Mesendoderm (in vitro differentiated cells): ENCODE results near the gene NOX4.
"Not testable (repeated sequence)": the region's sequence is repeated elsewhere in the genome, so short reads cannot be mapped to it uniquely, and the experiment has no call there.

Source experiments
- DNase-seq: peaks from one replicate; pipeline ENCODE4 v3.0.0; 2013
- H2AK5ac ChIP-seq: 2 replicates; pipeline ENCODE4 v1.6.1; 2013; ENCODE audit warnings: low read length, inconsistent platforms
- H2BK120ac ChIP-seq: 2 replicates; pipeline ENCODE4 v1.6.1; 2013; ENCODE audit warnings: low read depth, mild to moderate bottlenecking, low read length, moderate library complexity, mixed read lengths
- H2BK15ac ChIP-seq: replicated peaks from 2 replicates; pipeline ENCODE4 v1.6.1; 2013; ENCODE audit warnings: low read depth, mild to moderate bottlenecking, moderate library complexity
- H2BK5ac ChIP-seq: 2 replicates; pipeline ENCODE4 v1.6.1; 2013; ENCODE audit warnings: low read length, inconsistent platforms
- H3K18ac ChIP-seq: 2 replicates; pipeline ENCODE4 v1.6.1; 2013; ENCODE audit warnings: mild to moderate bottlenecking, low read length, mixed read lengths
- H3K23ac ChIP-seq: one replicate; pipeline ENCODE4 v1.6.1; 2013; ENCODE audit warnings: low read length
- H3K27ac ChIP-seq: 2 replicates; pipeline ENCODE4 v1.5.1; 2013; ENCODE audit warnings: low read depth, mild to moderate bottlenecking, inconsistent platforms, low read length, moderate library complexity
- H3K27me3 ChIP-seq: 2 replicates; pipeline ENCODE4 v1.6.1; 2013; ENCODE audit warnings: low read length, control low read depth, mild to moderate bottlenecking, inconsistent platforms; ENCODE audit not compliant: insufficient read depth, poor library complexity
- H3K36me3 ChIP-seq: 2 replicates; pipeline ENCODE4 v1.6.1; 2013; ENCODE audit warnings: low read length, inconsistent platforms; ENCODE audit not compliant: control insufficient read depth, insufficient read depth
- H3K4ac ChIP-seq: one replicate; pipeline ENCODE4 v1.6.1; 2013; ENCODE audit warnings: low read depth, mild to moderate bottlenecking, low read length, moderate library complexity
- H3K4me1 ChIP-seq: 2 replicates; pipeline ENCODE4 v1.6.1; 2013; ENCODE audit warnings: low read depth, low read length, inconsistent platforms; ENCODE audit not compliant: control insufficient read depth
- H3K4me2 ChIP-seq: 2 replicates; pipeline ENCODE4 v1.6.1; 2013; ENCODE audit warnings: low read length
- H3K4me3 ChIP-seq: 2 replicates; pipeline ENCODE4 v1.5.1; 2013; ENCODE audit warnings: mild to moderate bottlenecking, low read length
- H3K56ac ChIP-seq: one replicate; pipeline ENCODE4 v1.6.1; 2013; ENCODE audit warnings: low read length
- H3K79me1 ChIP-seq: 2 replicates; pipeline ENCODE4 v1.6.1; 2013; ENCODE audit warnings: low read length, inconsistent platforms
- H3K79me2 ChIP-seq: 2 replicates; pipeline ENCODE4 v1.6.1; 2013; ENCODE audit warnings: mild to moderate bottlenecking, low read length; ENCODE audit not compliant: control insufficient read depth, insufficient read depth
- H3K9ac ChIP-seq: 2 replicates; pipeline ENCODE4 v1.6.1; 2013; ENCODE audit warnings: low read length, inconsistent platforms
- H4K5ac ChIP-seq: one replicate; pipeline ENCODE4 v1.6.1; 2013; ENCODE audit warnings: low read length
- H4K8ac ChIP-seq: one replicate; pipeline ENCODE4 v1.6.1; 2013; ENCODE audit warnings: low read depth, mild to moderate bottlenecking, control low read depth, low read length, moderate library complexity
- WGBS: extraction: QIAGEN DNeasy Blood & Tissue Kit; methylation state at CpG from one replicate; pipeline ENCODE4 v1.1.7; 2013; ENCODE audit warnings: low lambda C conversion rate, missing lambda C conversion rate; ENCODE audit not compliant: insufficient coverage; ENCODE audit errors: extremely low coverage; 5-methylcytosine and 5-hydroxymethylcytosine counted together

Gene NOX4

GRCh38 chr11:89410666-89411065, 80.5 kb downstream of the NOX4 start:
- not testable (repeated sequence) for H3K79me1 ChIP-seq, H4K5ac ChIP-seq, H3K27me3 ChIP-seq, H2BK15ac ChIP-seq, H3K4me2 ChIP-seq, H2AK5ac ChIP-seq, H3K56ac ChIP-seq, H3K36me3 ChIP-seq, H2BK5ac ChIP-seq, H3K79me2 ChIP-seq, DNase-seq, H3K4me3 ChIP-seq, H2BK120ac ChIP-seq, H3K4ac ChIP-seq, H3K27ac ChIP-seq, H3K4me1 ChIP-seq, H3K23ac ChIP-seq, H3K9ac ChIP-seq, H4K8ac ChIP-seq, H3K18ac ChIP-seq
- no CpG with 5 or more reads among the region's 1 CpG for WGBS

- DNase-seq, H3K27ac ChIP-seq, H4K5ac ChIP-seq, H3K4ac ChIP-seq, H3K79me2 ChIP-seq, H3K18ac ChIP-seq, H3K4me2 ChIP-seq, H3K23ac ChIP-seq, H2BK15ac ChIP-seq, H4K8ac ChIP-seq, H3K9ac ChIP-seq, H3K79me1 ChIP-seq, H2BK120ac ChIP-seq, H2AK5ac ChIP-seq, H3K4me3 ChIP-seq, H3K27me3 ChIP-seq, H2BK5ac ChIP-seq, H3K4me1 ChIP-seq, H3K36me3 ChIP-seq, H3K56ac ChIP-seq: not testable (repeated sequence)
- no CpG with 5 or more reads among the region's 2 CpGs for WGBS
Measured at GRCh38 chr11:89408441-89408840, 82.7 kb downstream of the NOX4 start.

- Histone ChIP-seq H3K4me1 (no peaks in the 10 kb centered on the region), H3K4me2 (no peak overlapping the region), H3K23ac (no peak overlapping the region), H3K27me3 (no peaks in the 10 kb centered on the region), H4K8ac (no peak overlapping the region), H2AK5ac (no peak overlapping the region), H3K27ac (no peak overlapping the region), H2BK120ac (no peak overlapping the region), H3K9ac (no peak overlapping the region), H3K56ac (no peak overlapping the region), H2BK15ac (no peak overlapping the region), H3K36me3 (no peaks in the 10 kb centered on the region), H3K4ac (no peak overlapping the region), H4K5ac (no peak overlapping the region), H3K4me3 (no peak overlapping the region), H3K79me2 (no peaks in the 10 kb centered on the region), H3K18ac (no peak overlapping the region), H2BK5ac (no peak overlapping the region), H3K79me1 (no peaks in the 10 kb centered on the region)
- peak; percentile 68 for DNase-seq
- no CpG with 5 or more reads among the region's 1 CpG for WGBS
Measured at GRCh38 chr11:89405629-89406028, 85.5 kb downstream of the NOX4 start.

- H3K36me3 ChIP-seq, H3K4me2 ChIP-seq, H3K18ac ChIP-seq, H4K8ac ChIP-seq, DNase-seq, H2AK5ac ChIP-seq, H2BK5ac ChIP-seq, H3K27me3 ChIP-seq, H2BK15ac ChIP-seq, H4K5ac ChIP-seq, H3K79me1 ChIP-seq, H3K56ac ChIP-seq, H3K23ac ChIP-seq, H3K79me2 ChIP-seq, H2BK120ac ChIP-seq, H3K4ac ChIP-seq, H3K4me1 ChIP-seq, H3K4me3 ChIP-seq, H3K27ac ChIP-seq, H3K9ac ChIP-seq: not testable (repeated sequence)
- WGBS = no CpG with 5 or more reads among the region's 1 CpG
Measured at GRCh38 chr11:89391654-89392053, 99.5 kb downstream of the NOX4 start.

GRCh38 chr11:89387501-89387900, 103.7 kb downstream of the NOX4 start:
- H3K18ac ChIP-seq, H3K23ac ChIP-seq, H4K8ac ChIP-seq, H3K27ac ChIP-seq, H3K4ac ChIP-seq, DNase-seq, H3K79me2 ChIP-seq, H3K9ac ChIP-seq, H3K4me2 ChIP-seq, H3K56ac ChIP-seq, H2BK15ac ChIP-seq, H3K79me1 ChIP-seq, H2BK120ac ChIP-seq, H4K5ac ChIP-seq, H3K4me1 ChIP-seq, H3K36me3 ChIP-seq, H3K27me3 ChIP-seq, H2AK5ac ChIP-seq, H3K4me3 ChIP-seq, H2BK5ac ChIP-seq: not testable (repeated sequence)
- no CpG with 5 or more reads among the region's 3 CpGs for WGBS

GRCh38 chr11:89382986-89383385, 108.2 kb downstream of the NOX4 start:
- H3K9ac ChIP-seq, H4K8ac ChIP-seq, H3K4me1 ChIP-seq, H4K5ac ChIP-seq, H3K27ac ChIP-seq, H3K4me3 ChIP-seq, DNase-seq, H3K4me2 ChIP-seq, H3K27me3 ChIP-seq, H3K23ac ChIP-seq, H2BK120ac ChIP-seq, H3K79me2 ChIP-seq, H3K18ac ChIP-seq, H2AK5ac ChIP-seq, H3K4ac ChIP-seq, H3K36me3 ChIP-seq, H3K56ac ChIP-seq, H2BK15ac ChIP-seq, H2BK5ac ChIP-seq, H3K79me1 ChIP-seq: not testable (repeated sequence)
- no CpG with 5 or more reads among the region's 6 CpGs for WGBS
